ENCODE data around the gene EXOSC3.

The EXOSC3 gene

GRCh38 chr9:37730839-37731238 is 54.0 kb downstream of the EXOSC3 start:
- DNase-seq = no peak

- DNase-seq = no peak
Measured at GRCh38 chr9:37730256-37730655, 54.6 kb downstream of the EXOSC3 start.

Measured in right forelimb (tissue), 1 donor.